ENCODE measurements around the gene FANCC. TPM values are rescaled to one million over a fixed set of nuclear protein-coding genes. Genes with fewer than 3 reads are reported as not detected.

The FANCC gene
- total RNA-seq, 1 experiment from 2014 or later, result 44.7 TPM

- Histone ChIP-seq H3K36me3 (ENCODE audit: low read depth) (peaks cover 4% of the 10 kb centered on the region; the same call in 1 of the 2 replicates), H2AFZ (no peak overlapping the region), H3K79me2 (ENCODE audit: low read depth) (peaks cover 30% of the 10 kb centered on the region), H3K4me3 (peak overlapping the region; percentile 1; the same call in 1 of the 2 replicates), H3K4me2 (peak overlapping the region; percentile 72), H3K9me3 (ENCODE audit: insufficient read depth, low read depth) (no peaks in the 10 kb centered on the region), H3K27me3 (ENCODE audit: insufficient read depth, low read depth) (no peaks in the 10 kb centered on the region), H3K9me2 (ENCODE audit: insufficient read depth) (no peaks in the 10 kb centered on the region), H3F3A (ENCODE audit: insufficient read depth, low read depth) (peaks cover 73% of the 10 kb centered on the region), H3K27ac (peak overlapping the region; percentile 88), H4K20me1 (ENCODE audit: insufficient read depth) (peaks cover 8% of the 10 kb centered on the region), H3K4me1 (replicated peaks; ENCODE audit: insufficient read depth) (peaks cover 47% of the 10 kb centered on the region)
- DNase-seq, result no peak
- POLR2A ChIA-PET (ENCODE audit: unreplicated experiment), result no interaction called here
- CTCF ChIA-PET, result no interaction called here
- no peak for TF ChIP-seq EZH2 (IDR thresholded peaks at IDR 0.05; ENCODE audit: low read depth)
- no peak for TF ChIP-seq CTCF (conservative IDR thresholded peaks at IDR 0.05)
- BruUV-seq (replicated peaks), result no TSS peak
- intact Hi-C loops (cut with micrococcal nuclease; ENCODE audit: unreplicated experiment), result loop anchor here (5.0 kb wide), 1 partner anchor 74 kb away; no protein-coding TSS in a partner anchor
These were observed 226.5 kb downstream of the FANCC start for GRCh38 chr9:95090871-95091577.

- Histone ChIP-seq H3K27me3 (ENCODE audit: insufficient read depth, low read depth) (no peaks in the 10 kb centered on the region), H3K4me3 (no peak overlapping the region), H3K27ac (peak overlapping the region; percentile 88), H3K4me2 (peak overlapping the region; percentile 72), H2AFZ (no peak overlapping the region), H3K9me3 (ENCODE audit: insufficient read depth, low read depth) (no peaks in the 10 kb centered on the region), H3F3A (ENCODE audit: insufficient read depth, low read depth) (peaks cover 73% of the 10 kb centered on the region), H4K20me1 (ENCODE audit: insufficient read depth) (peaks cover 11% of the 10 kb centered on the region), H3K79me2 (ENCODE audit: low read depth) (peaks cover 26% of the 10 kb centered on the region), H3K36me3 (ENCODE audit: low read depth) (peaks cover 4% of the 10 kb centered on the region; the same call in 1 of the 2 replicates), H3K9me2 (ENCODE audit: insufficient read depth) (no peaks in the 10 kb centered on the region), H3K4me1 (replicated peaks; ENCODE audit: insufficient read depth) (peaks cover 47% of the 10 kb centered on the region)
- no peak for TF ChIP-seq EZH2 (IDR thresholded peaks at IDR 0.05; ENCODE audit: low read depth)
- no peak for TF ChIP-seq CTCF (conservative IDR thresholded peaks at IDR 0.05)
- no TSS peak for BruUV-seq (replicated peaks)
- POLR2A ChIA-PET (ENCODE audit: unreplicated experiment), result interaction anchor here (0.8 kb wide), 1 partner anchor 177 kb away, joined by 3 read pairs; no protein-coding TSS in a partner anchor
- intact Hi-C loops (cut with micrococcal nuclease; ENCODE audit: unreplicated experiment), result loop anchor here (5.0 kb wide), 1 partner anchor 73 kb away; no protein-coding TSS in a partner anchor
- DNase-seq, result peak; percentile 39 to 84
- CTCF ChIA-PET, result no interaction called here
These were observed 227.3 kb downstream of the FANCC start for GRCh38 chr9:95090023-95090791.

GRCh38 chr9:95089257-95090022, 228.1 kb downstream of the FANCC start:
- Histone ChIP-seq H3K27ac (peak overlapping the region; percentile 88), H3K27me3 (ENCODE audit: insufficient read depth, low read depth) (no peaks in the 10 kb centered on the region), H3K4me2 (peak overlapping the region; percentile 72; the same call in 1 of the 2 replicates), H3K4me1 (replicated peaks; ENCODE audit: insufficient read depth) (peaks cover 47% of the 10 kb centered on the region), H3K4me3 (no peak overlapping the region), H2AFZ (no peak overlapping the region), H3F3A (ENCODE audit: insufficient read depth, low read depth) (peaks cover 73% of the 10 kb centered on the region), H3K36me3 (ENCODE audit: low read depth) (peaks cover 4% of the 10 kb centered on the region), H3K9me3 (ENCODE audit: insufficient read depth, low read depth) (no peaks in the 10 kb centered on the region), H3K9me2 (ENCODE audit: insufficient read depth) (no peaks in the 10 kb centered on the region), H3K79me2 (ENCODE audit: low read depth) (peaks cover 18% of the 10 kb centered on the region), H4K20me1 (ENCODE audit: insufficient read depth) (peaks cover 17% of the 10 kb centered on the region)
- DNase-seq, result no peak
- ChIA-PET POLR2A (ENCODE audit: unreplicated experiment) (interaction anchor here (0.8 kb wide), 1 partner anchor 176 kb away, joined by 3 read pairs; no protein-coding TSS in a partner anchor), CTCF (no interaction called here)
- no TSS peak for BruUV-seq (replicated peaks)
- intact Hi-C loops (cut with micrococcal nuclease; ENCODE audit: unreplicated experiment), result loop anchor here (5.0 kb wide), 1 partner anchor 72 kb away; no protein-coding TSS in a partner anchor
- TF ChIP-seq EZH2 (IDR thresholded peaks at IDR 0.05; ENCODE audit: low read depth) (no peak), CTCF (conservative IDR thresholded peaks at IDR 0.05) (no peak)
